Astrocyte (in vitro differentiated cells and primary cell): Measurements from ENCODE around the gene DNAL4.

Experiments
- CTCF ChIP-seq: IDR thresholded peaks from 2 replicates; pipeline ENCODE4 v1.5.1; 2011; ENCODE audit warnings: low read depth, mild to moderate bottlenecking, inconsistent platforms, low read length, moderate library complexity; ENCODE audit not compliant: insufficient read depth
- EZH2 ChIP-seq: IDR thresholded peaks from 2 replicates; pipeline ENCODE4 v1.6.1; 2012; ENCODE audit warnings: mild to moderate bottlenecking, low read length, inconsistent platforms; ENCODE audit not compliant: insufficient read depth

- no peak for TF ChIP-seq CTCF
- TF ChIP-seq EZH2: no peak
Measured at GRCh38 chr22:38837414-38837928, 43.5 kb upstream of the DNAL4 start.
